ENCODE data around the gene GIGYF1. TPM values are rescaled to one million over a fixed set of nuclear protein-coding genes. Genes with fewer than 3 reads are reported as not detected.

GIGYF1 gene
- total RNA-seq, 1 experiment from 2014 or later = 47.4 TPM

DNA sequence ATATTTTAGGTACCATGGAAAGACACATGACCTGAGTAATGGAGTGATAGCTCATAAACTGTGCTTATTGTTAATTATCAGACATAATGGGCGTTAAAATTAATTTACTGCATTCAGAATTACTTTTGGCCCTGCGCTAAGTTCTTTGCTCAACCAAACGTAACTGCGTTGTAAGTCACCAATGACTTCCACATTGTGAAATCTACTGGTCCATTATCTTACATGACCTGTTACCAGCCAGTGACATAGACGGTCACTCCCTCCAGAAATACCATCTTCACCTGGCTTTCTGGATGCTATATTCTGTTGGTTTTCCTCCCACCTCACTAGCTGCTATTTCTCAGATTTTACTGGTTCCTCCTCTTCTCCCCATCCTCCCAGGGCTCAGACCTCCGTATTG, 5.0 kb upstream of the GIGYF1 start:
- ChIA-PET CTCF (no interaction called here), POLR2A (ENCODE audit: low non-redundant PET) (no interaction called here)
- no peak overlapping the region for H3K4me3 ChIP-seq (ENCODE audit: low read depth, low read length, poor library complexity, severe bottlenecking)
- intact Hi-C loops (cut with micrococcal nuclease; ENCODE audit: unreplicated experiment) = no loop called here
- DNase-seq (ENCODE audit: low spot score) = no peak
- H3K27me3 ChIP-seq (replicated peaks; ENCODE audit: insufficient read depth, low read depth, low read length, poor library complexity) = peaks cover 37% of the 10 kb centered on the region
- H3K9me3 ChIP-seq (ENCODE audit: low read depth, low read length, poor library complexity, severe bottlenecking) = no peaks in the 10 kb centered on the region
- H3K36me3 ChIP-seq (ENCODE audit: insufficient read depth, low read length, poor library complexity, severe bottlenecking) = no peaks in the 10 kb centered on the region
- no peaks in the 10 kb centered on the region for H3K4me1 ChIP-seq (ENCODE audit: insufficient read depth, low read length, poor library complexity, severe bottlenecking)
- TF ChIP-seq, protein P1, sequence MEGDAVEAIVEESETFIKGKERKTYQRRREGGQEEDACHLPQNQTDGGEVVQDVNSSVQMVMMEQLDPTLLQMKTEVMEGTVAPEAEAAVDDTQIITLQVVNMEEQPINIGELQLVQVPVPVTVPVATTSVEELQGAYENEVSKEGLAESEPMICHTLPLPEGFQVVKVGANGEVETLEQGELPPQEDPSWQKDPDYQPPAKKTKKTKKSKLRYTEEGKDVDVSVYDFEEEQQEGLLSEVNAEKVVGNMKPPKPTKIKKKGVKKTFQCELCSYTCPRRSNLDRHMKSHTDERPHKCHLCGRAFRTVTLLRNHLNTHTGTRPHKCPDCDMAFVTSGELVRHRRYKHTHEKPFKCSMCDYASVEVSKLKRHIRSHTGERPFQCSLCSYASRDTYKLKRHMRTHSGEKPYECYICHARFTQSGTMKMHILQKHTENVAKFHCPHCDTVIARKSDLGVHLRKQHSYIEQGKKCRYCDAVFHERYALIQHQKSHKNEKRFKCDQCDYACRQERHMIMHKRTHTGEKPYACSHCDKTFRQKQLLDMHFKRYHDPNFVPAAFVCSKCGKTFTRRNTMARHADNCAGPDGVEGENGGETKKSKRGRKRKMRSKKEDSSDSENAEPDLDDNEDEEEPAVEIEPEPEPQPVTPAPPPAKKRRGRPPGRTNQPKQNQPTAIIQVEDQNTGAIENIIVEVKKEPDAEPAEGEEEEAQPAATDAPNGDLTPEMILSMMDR (conservative IDR thresholded peaks at IDR 0.05; ENCODE audit: low read depth, low read length) = no peak
- no peak for TF ChIP-seq EZH2 (IDR thresholded peaks at IDR 0.05; ENCODE audit: borderline replicate concordance, low read depth, low read length, poor library complexity, severe bottlenecking)
- no TSS peak for BruUV-seq (replicated peaks)
- H3K27ac ChIP-seq (ENCODE audit: low read depth, low read length, poor library complexity, severe bottlenecking) = no peak overlapping the region

GRCh38 chr7:100696123-100696521, 2.1 kb upstream of the GIGYF1 start:
- Histone ChIP-seq H3K4me1 (ENCODE audit: insufficient read depth, low read length, poor library complexity, severe bottlenecking) (peaks cover 14% of the 10 kb centered on the region), H3K9me3 (ENCODE audit: low read depth, low read length, poor library complexity, severe bottlenecking) (no peaks in the 10 kb centered on the region), H3K36me3 (ENCODE audit: insufficient read depth, low read length, poor library complexity, severe bottlenecking) (peaks cover 2% of the 10 kb centered on the region), H3K27ac (ENCODE audit: low read depth, low read length, poor library complexity, severe bottlenecking) (no peak overlapping the region), H3K27me3 (replicated peaks; ENCODE audit: insufficient read depth, low read depth, low read length, poor library complexity) (peaks cover 22% of the 10 kb centered on the region), H3K4me3 (ENCODE audit: low read depth, low read length, poor library complexity, severe bottlenecking) (no peak overlapping the region)
- ChIA-PET POLR2A (ENCODE audit: low non-redundant PET) (no interaction called here), CTCF (interaction anchor here (3.3 kb wide), 1 partner anchor 9 kb away, joined by 9 read pairs; the partner anchor contains the start of gene POP7)
- DNase-seq (ENCODE audit: low spot score) = no peak
- intact Hi-C loops (cut with micrococcal nuclease; ENCODE audit: unreplicated experiment) = no loop called here
- BruUV-seq (replicated peaks) = no TSS peak
- no peak for TF ChIP-seq EZH2 (IDR thresholded peaks at IDR 0.05; ENCODE audit: borderline replicate concordance, low read depth, low read length, poor library complexity, severe bottlenecking)
- TF ChIP-seq, protein P1 (conservative IDR thresholded peaks at IDR 0.05; ENCODE audit: low read depth, low read length) = no peak

DNA sequence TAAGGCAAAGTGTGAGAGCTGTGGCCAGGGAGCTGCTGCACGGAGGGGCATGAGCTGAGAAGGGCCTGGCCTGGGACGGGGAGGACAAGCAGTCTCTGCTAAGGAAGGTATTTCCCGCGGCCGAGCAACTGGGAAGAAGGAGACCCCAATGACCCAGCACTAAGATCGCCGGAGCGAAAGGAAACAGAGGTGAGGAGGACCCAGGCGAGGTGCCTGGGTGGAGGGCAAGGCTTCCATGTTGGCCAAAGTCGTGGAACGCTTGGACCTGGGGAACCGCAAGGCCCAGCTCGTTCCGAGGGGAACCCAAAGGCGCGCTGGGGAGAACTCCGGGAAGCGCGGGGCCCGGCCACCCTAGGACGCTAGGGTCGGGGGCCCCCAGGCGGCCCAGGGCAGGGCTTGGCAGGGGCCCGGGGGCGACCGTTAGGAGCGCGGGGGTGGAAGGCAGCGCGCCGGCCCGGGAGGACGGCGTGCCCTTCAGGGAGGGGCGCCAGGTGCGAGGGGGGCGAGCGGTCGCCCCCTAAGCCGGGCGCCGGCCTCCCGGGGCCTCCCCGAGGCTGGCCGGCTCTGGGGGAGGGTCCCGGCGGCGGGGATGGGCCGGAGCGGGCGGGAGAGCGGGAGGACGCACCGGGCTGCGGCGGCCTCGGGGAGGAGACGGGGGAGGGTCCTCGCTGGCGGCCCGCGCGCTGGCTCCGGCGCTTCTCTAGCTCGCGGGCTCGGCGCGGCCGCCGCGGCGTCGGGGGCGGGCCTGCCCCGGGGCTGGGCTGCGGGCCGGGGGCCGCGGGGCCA, 545 bp downstream of the GIGYF1 start:
- no TSS peak for BruUV-seq (replicated peaks)
- H3K27me3 ChIP-seq (replicated peaks; ENCODE audit: insufficient read depth, low read depth, low read length, poor library complexity) = no peaks in the 10 kb centered on the region
- peak overlapping the region; percentile 98 for H3K4me3 ChIP-seq (ENCODE audit: low read depth, low read length, poor library complexity, severe bottlenecking)
- H3K27ac ChIP-seq (ENCODE audit: low read depth, low read length, poor library complexity, severe bottlenecking) = peak overlapping the region; percentile 88
- intact Hi-C loops (cut with micrococcal nuclease; ENCODE audit: unreplicated experiment) = loop anchor here (5.0 kb wide), 2 partner anchors 91 to 131 kb away; partner anchors contain the start of gene PCOLCE
- peaks cover 19% of the 10 kb centered on the region for H3K36me3 ChIP-seq (ENCODE audit: insufficient read depth, low read length, poor library complexity, severe bottlenecking)
- H3K4me1 ChIP-seq (ENCODE audit: insufficient read depth, low read length, poor library complexity, severe bottlenecking) = peaks cover 15% of the 10 kb centered on the region
- no peak for DNase-seq (ENCODE audit: low spot score)
- POLR2A ChIA-PET (ENCODE audit: low non-redundant PET) = no interaction called here
- CTCF ChIA-PET = no interaction called here
- H3K9me3 ChIP-seq (ENCODE audit: low read depth, low read length, poor library complexity, severe bottlenecking) = no peaks in the 10 kb centered on the region
- no peak for TF ChIP-seq EZH2 (IDR thresholded peaks at IDR 0.05; ENCODE audit: borderline replicate concordance, low read depth, low read length, poor library complexity, severe bottlenecking)
- TF ChIP-seq, protein P1 (conservative IDR thresholded peaks at IDR 0.05; ENCODE audit: low read depth, low read length) = no peak
